Spleen (tissue), 11 donors: ENCODE results near the gene FOXI1. TPM values are rescaled to one million over a fixed set of nuclear protein-coding genes. Genes with fewer than 3 reads are reported as not detected.

ENCODE experiments used
- DNase-seq: peaks from one replicate; pipeline ENCODE4 v3.0.0-alpha.2; 2020
- H3K27ac ChIP-seq, 8 donors: fragments of 200-600 bp; sonication (generic) in 7 of 8; 1 replicate in 4 of 8; 2 replicates in 4 of 8; pipeline versions ENCODE4 v1.5.0 to v1.8.0; 2016 to 2021; ENCODE audit warnings: inconsistent platforms in 4 of 8, mild to moderate bottlenecking in 4 of 8, moderate library complexity in 1 of 8
- H3K27me3 ChIP-seq, 7 donors: fragments of 200-600 bp; sonication (generic) in 6 of 7; replicated peaks in 1 of 7; 1 replicate in 4 of 7; 2 replicates in 3 of 7; pipeline versions ENCODE4 v1.5.0 to v1.8.0; 2016 to 2021; ENCODE audit warnings: inconsistent platforms in 3 of 7, mild to moderate bottlenecking in 1 of 7
- H3K36me3 ChIP-seq, 6 donors: fragments of 200-600 bp; sonication (generic) in 5 of 6; 1 replicate in 4 of 6; 2 replicates in 2 of 6; pipeline versions ENCODE4 v1.5.0 to v1.8.0; 2016 to 2021; ENCODE audit warnings: inconsistent platforms in 2 of 6
- H3K4me1 ChIP-seq, 6 donors: fragments of 200-600 bp; sonication (generic) in 5 of 6; 1 replicate in 3 of 6; 2 replicates in 3 of 6; pipeline versions ENCODE4 v1.5.0 to v1.8.0; 2016 to 2021; ENCODE audit warnings: inconsistent platforms in 3 of 6
- H3K4me3 ChIP-seq, 8 donors: fragments of 200-600 bp; sonication (generic) in 7 of 8; 1 replicate in 4 of 8; 2 replicates in 4 of 8; pipeline versions ENCODE4 v1.5.0 to v1.8.0; 2016 to 2021; ENCODE audit warnings: inconsistent platforms in 4 of 8, mild to moderate bottlenecking in 4 of 8, moderate library complexity in 2 of 8
- H3K9me3 ChIP-seq, 8 donors: fragments of 200-600 bp; sonication (generic) in 7 of 8; 1 replicate in 4 of 8; 2 replicates in 4 of 8; pipeline versions ENCODE4 v1.5.0 to v1.8.0; 2016 to 2021; ENCODE audit warnings: inconsistent platforms in 4 of 8
- POLR2A ChIP-seq, 3 donors: fragments of 450-650 bp; IDR thresholded peaks; one replicate each; pipeline ENCODE4 v1.5.1; 2017; ENCODE audit warnings: antibody characterized with exemption in 3 of 3, mild to moderate bottlenecking in 1 of 3
- POLR2AphosphoS5 ChIP-seq, 3 donors: sonication (generic); formaldehyde crosslinking; IDR thresholded peaks; one replicate each; pipeline ENCODE4 v1.5.1; 2017; ENCODE audit warnings: antibody characterized with exemption in 3 of 3
- WGBS, 5 donors: extraction: QIAGEN DNeasy Blood & Tissue Kit in 3 of 5; methylation state at CpG; one replicate each; pipeline versions ENCODE4 v1.1.5 to v1.1.7; 2013 to 2018; 5-methylcytosine and 5-hydroxymethylcytosine counted together
- intact Hi-C: fragments of 100-400 bp; cut with DNase I; formaldehyde crosslinking; loops from one replicate; pipeline ENCODE4 v1.15.0; 2023; ENCODE audit warnings: low total_unique reads
- polyA plus RNA-seq, 3 donors: library from polyadenylated mRNA; stranded (reverse); fragments of 200-250 nt; gene quantifications; one replicate each; pipeline ENCODE4 v1.2.1, GENCODE V29; 2013
- total RNA-seq, 7 donors: library from RNA; depleted of rRNA in 3 of 7; stranded (reverse); fragments of >200 nt in 3 of 7; fragmentation: NEBNext Ultra II Directional in 4 of 7; extraction: Animal tissue kit (Norgen Biotek cat#: 25700) in 4 of 7; gene quantifications; one replicate each; pipeline versions ENCODE4 v1.1.0 to v1.2.1, GENCODE V29; 2016 to 2021
- TF ChIP-seq, protein P1 (sequence below), 11 experiments: fragments of 200-600 bp in 7 of 11; fragments of 450-650 bp in 4 of 11; sonication (generic) in 4 of 11; IDR thresholded peaks in 8 of 11; conservative IDR thresholded peaks in 3 of 11; 1 replicate in 7 of 11; 2 replicates in 4 of 11; pipeline versions ENCODE4 v1.4.0 to v1.8.0; 2016 to 2021; ENCODE audit warnings: antibody characterized with exemption in 11 of 11, inconsistent platforms in 4 of 11, mild to moderate bottlenecking in 1 of 11
- donor health status: healthy with polysubstance abuse.
- donor health status: DM: no; HTN: no; CAD: no; lungs with moderate emphysema.
- donor health status: DM: no; HTN: no; CAD: no.
- donor health status: Bipolar disorder and iron deficiency.
- donor health status: healthy.
- donor health status: DM: no; HTN: no; CAD: no.
- donor health status: DM: yes; HTN: yes; CAD: no.

The FOXI1 gene
- total and polyA plus RNA-seq, 10 donors, result not detected

DNA sequence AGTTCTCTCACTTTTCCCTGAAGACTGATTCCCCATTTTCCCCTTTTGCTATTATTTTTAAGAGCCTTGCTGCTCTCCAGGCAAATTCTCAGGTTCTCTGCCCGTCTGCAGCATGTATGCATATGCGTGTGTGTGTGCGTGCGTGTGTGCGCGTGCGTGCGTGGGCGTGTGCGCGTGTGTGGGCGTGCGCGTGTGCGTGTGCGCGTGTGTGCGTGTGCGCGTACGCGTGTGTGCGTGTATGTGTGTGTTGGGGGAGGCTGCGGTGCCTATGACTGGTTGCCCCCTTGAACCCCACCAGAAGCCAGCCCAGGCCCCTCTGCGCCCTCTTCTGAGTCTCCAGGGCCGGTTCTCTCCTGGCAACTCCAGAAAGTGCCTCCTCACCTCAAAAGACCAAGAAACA, 987 bp upstream of the FOXI1 start:
- Histone ChIP-seq H3K27ac (no peak overlapping the region), H3K27me3 (peaks cover 0 to 13% (median 0%) of the 10 kb centered on the region in 7 donors), H3K36me3 (no peaks in the 10 kb centered on the region), H3K4me1 (peaks cover 0 to 8% (median 3%) of the 10 kb centered on the region in 6 donors), H3K9me3 (no peaks in the 10 kb centered on the region), H3K4me3 (no peak overlapping the region)
- WGBS, 5 donors, result 93 to 96% (median 94%) methylated on average over 25 to 26 of the region's 26 CpGs
- no peak for TF ChIP-seq POLR2AphosphoS5 (IDR thresholded peaks at IDR 0.05)
- TF ChIP-seq, protein P1, sequence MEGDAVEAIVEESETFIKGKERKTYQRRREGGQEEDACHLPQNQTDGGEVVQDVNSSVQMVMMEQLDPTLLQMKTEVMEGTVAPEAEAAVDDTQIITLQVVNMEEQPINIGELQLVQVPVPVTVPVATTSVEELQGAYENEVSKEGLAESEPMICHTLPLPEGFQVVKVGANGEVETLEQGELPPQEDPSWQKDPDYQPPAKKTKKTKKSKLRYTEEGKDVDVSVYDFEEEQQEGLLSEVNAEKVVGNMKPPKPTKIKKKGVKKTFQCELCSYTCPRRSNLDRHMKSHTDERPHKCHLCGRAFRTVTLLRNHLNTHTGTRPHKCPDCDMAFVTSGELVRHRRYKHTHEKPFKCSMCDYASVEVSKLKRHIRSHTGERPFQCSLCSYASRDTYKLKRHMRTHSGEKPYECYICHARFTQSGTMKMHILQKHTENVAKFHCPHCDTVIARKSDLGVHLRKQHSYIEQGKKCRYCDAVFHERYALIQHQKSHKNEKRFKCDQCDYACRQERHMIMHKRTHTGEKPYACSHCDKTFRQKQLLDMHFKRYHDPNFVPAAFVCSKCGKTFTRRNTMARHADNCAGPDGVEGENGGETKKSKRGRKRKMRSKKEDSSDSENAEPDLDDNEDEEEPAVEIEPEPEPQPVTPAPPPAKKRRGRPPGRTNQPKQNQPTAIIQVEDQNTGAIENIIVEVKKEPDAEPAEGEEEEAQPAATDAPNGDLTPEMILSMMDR (IDR thresholded peaks at IDR 0.05 in 8 of 11, conservative IDR thresholded peaks at IDR 0.05 in 3 of 11), result no peak
- no peak for TF ChIP-seq POLR2A (IDR thresholded peaks at IDR 0.05)
- DNase-seq, result no peak
- intact Hi-C loops, result loop anchor here (5.0 kb wide), 1 partner anchor 318 kb away; no protein-coding TSS in a partner anchor

DNA sequence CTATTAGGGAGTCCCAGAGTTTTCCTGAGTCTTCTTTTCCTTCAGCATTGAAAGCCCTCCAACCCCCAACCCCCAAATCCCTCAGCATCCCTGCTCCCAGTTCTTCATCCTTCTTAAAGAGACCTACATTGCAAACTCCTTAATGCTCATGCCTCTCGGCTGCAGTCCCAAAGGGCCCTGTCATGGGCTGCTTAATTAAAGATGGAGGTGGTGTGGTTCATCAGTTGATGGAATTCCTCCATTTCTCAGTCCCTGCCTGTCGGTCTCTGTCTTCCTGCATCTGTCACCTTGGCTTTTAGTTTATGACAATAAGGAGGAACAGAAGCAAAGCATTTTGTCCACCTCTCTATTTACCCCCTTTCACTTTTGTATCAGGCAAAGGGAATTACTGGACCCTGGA, 2.0 kb downstream of the FOXI1 start:
- no peak for DNase-seq
- peaks cover 0 to 24% (median 0%) of the 10 kb centered on the region in 7 donors for H3K27me3 ChIP-seq
- H3K9me3 ChIP-seq, result no peaks in the 10 kb centered on the region
- TF ChIP-seq POLR2AphosphoS5 (IDR thresholded peaks at IDR 0.05) (no peak), POLR2A (IDR thresholded peaks at IDR 0.05) (no peak)
- TF ChIP-seq, protein P1 (IDR thresholded peaks at IDR 0.05 in 8 of 11, conservative IDR thresholded peaks at IDR 0.05 in 3 of 11), result no peak
- H3K4me3 ChIP-seq, result no peak overlapping the region
- intact Hi-C loops, result no loop called here
- WGBS, 5 donors, result 88 to 95% (median 91%) methylated on average over 2 of the region's 2 CpGs
- no peak overlapping the region for H3K27ac ChIP-seq
- H3K36me3 ChIP-seq, result no peaks in the 10 kb centered on the region
- peaks cover 0 to 1% (median 0%) of the 10 kb centered on the region in 6 donors for H3K4me1 ChIP-seq

DNA sequence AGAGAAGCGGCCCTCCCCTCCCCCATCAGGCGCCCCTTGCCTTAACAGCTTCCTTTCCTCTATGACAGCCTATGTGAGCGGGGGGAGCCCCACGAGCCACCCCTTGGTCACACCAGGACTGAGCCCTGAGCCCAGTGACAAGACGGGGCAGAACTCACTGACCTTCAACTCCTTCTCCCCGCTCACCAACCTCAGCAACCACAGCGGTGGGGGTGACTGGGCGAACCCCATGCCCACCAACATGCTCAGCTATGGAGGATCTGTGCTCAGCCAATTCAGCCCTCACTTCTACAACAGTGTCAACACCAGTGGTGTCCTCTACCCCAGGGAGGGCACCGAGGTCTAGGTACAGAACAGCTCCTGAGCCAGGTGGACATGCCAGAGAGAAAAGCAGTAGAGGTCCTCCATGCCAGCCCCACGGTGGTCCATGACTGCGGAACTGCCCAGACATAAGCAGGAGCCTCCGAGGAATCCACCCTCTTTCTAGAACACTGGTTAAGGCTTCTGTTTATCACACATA, 2.6 kb downstream of the FOXI1 start:
- intact Hi-C loops, result no loop called here
- H3K9me3 ChIP-seq, result no peaks in the 10 kb centered on the region
- H3K27me3 ChIP-seq, result peaks cover 0 to 24% (median 0%) of the 10 kb centered on the region in 7 donors
- WGBS, 5 donors, result 89 to 97% (median 90%) methylated on average over 8 to 12 of the region's 12 CpGs
- H3K36me3 ChIP-seq, result no peaks in the 10 kb centered on the region
- H3K4me1 ChIP-seq, result peaks cover 0 to 8% (median 0%) of the 10 kb centered on the region in 6 donors
- H3K27ac ChIP-seq, result no peak overlapping the region
- no peak for DNase-seq
- no peak overlapping the region for H3K4me3 ChIP-seq
- no peak for TF ChIP-seq POLR2A (IDR thresholded peaks at IDR 0.05)
- no peak for TF ChIP-seq POLR2AphosphoS5 (IDR thresholded peaks at IDR 0.05)
- TF ChIP-seq, protein P1 (IDR thresholded peaks at IDR 0.05 in 8 of 11, conservative IDR thresholded peaks at IDR 0.05 in 3 of 11), result no peak

DNA sequence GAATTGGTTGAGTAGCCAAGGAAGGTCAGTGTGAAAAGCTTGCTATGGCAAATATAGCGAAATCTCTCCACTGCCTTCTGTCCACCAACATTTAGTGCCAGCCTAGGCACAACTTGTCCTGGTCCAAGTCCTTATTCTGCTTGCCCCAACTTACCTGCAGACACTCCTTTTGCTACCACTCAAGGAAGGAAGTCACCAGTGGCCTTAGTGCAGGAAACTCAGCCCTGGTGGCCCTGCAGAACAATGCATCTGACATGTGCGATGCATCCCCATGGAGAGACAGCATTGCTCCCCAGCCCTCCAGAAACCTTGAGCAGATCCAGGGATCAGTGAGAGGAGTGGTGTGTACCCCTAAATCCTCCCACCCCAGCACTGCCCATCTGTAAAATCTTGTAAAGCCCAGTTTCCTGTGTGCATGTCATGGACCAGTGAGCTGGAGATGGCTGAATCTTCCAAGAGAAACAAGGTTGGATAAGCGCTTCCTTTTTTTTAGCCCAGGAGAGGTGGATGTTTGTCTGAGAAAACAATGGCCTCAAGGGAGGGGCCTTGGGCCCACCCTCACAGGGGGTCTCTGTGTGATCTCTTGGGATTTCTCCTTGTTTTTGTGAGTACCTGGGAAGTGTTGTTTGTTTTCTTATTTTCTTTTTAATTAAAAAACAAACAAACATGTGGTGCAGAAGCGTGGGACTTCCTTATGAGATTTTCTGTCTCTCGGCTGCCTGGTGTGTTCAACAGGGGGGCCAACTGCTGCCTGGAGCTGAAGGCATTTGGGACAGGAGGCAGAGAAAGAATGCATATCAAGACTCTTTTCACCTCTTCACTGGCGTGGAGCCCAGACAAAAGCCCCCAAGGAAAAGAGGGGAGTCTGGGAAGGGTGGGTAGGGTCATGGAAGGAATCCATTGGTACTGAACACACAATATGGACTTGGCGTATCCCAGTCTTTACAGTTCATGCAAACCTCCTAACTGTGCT, 3.6 kb downstream of the FOXI1 start:
- WGBS, 5 donors, result 86 to 96% (median 92%) methylated on average over 6 to 7 of the region's 7 CpGs
- DNase-seq, result no peak
- no peaks in the 10 kb centered on the region for H3K9me3 ChIP-seq
- TF ChIP-seq POLR2A (IDR thresholded peaks at IDR 0.05), result no peak
- intact Hi-C loops, result no loop called here
- H3K27ac ChIP-seq, result no peak overlapping the region
- H3K36me3 ChIP-seq, result no peaks in the 10 kb centered on the region
- no peak overlapping the region for H3K4me3 ChIP-seq
- peaks cover 0 to 10% (median 0%) of the 10 kb centered on the region in 6 donors for H3K4me1 ChIP-seq
- H3K27me3 ChIP-seq, result peaks cover 0 to 24% (median 0%) of the 10 kb centered on the region in 7 donors
